Hematopoietic multipotent progenitor cell treated with erythropoietin and hydrocortisone succinate and interleukin-3 and kit ligand, for 17 days (in vitro differentiated cells): Measurements from ENCODE around the gene DIP2C.
"Not testable (repeated sequence)": the region's sequence is repeated elsewhere in the genome, so short reads cannot be mapped to it uniquely, and the experiment has no call there.

Experiments
- DNase-seq: peaks from one replicate; pipeline ENCODE4 v3.0.0-alpha.2; 2015; ENCODE audit warnings: low spot score

The DIP2C gene

DNA sequence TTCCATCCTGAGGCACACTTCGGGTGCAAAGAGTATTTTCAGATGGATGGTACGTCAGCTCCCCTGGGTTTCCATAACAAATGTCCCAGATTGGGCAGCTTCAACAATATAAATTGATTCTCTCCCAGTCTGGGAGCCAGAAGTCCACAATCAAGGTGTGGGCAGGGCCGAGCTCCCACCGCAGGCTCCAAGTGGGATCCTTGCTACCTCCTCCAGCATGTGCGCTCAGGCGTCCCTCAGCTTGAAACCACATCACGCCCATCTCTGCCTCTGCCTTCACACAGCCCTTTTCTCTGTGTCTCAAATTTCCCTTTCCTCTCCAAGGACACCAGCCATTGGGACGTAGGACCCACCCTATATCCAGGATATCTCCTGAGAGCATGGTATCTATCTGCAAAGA lies 153.5 kb downstream of the DIP2C start:
- no peak for DNase-seq

GRCh38 chr10:535051-535450 lies 154.4 kb downstream of the DIP2C start:
- DNase-seq = no peak

- DNase-seq = no peak
Observed at GRCh38 chr10:534047-534566, 155.4 kb downstream of the DIP2C start.

GRCh38 chr10:533611-534010 lies 155.9 kb downstream of the DIP2C start:
- DNase-seq = no peak

DNA sequence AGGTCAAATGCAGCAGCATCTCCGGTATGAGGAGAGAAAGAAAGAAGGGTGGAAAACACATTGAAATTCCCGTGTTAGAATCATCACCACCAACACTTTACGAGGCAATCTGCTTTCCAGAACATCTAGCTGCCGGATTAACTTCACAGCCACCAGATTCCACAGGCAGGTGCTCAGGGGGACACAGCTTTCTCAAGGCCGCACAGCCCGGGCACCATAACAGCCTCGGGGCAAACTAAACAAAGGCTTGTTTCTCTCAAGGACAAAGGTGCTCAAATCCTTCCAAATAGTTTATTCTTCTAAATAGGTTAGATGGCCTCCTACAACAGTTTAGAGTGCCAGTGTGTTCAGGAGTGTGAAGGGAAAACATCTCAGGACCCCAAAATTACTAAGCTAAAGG lies 156.3 kb downstream of the DIP2C start:
- DNase-seq = no peak

GRCh38 chr10:532331-532730 lies 157.1 kb downstream of the DIP2C start:
- not testable (repeated sequence) for DNase-seq

- DNase-seq = no peak
Observed at GRCh38 chr10:531541-531940, 157.9 kb downstream of the DIP2C start.

GRCh38 chr10:530717-531116 lies 158.8 kb downstream of the DIP2C start:
- no peak for DNase-seq

- DNase-seq = no peak
Observed at GRCh38 chr10:529468-530230, 159.8 kb downstream of the DIP2C start.

- no peak for DNase-seq
Observed at GRCh38 chr10:528173-529165, 161.0 kb downstream of the DIP2C start.

DNA sequence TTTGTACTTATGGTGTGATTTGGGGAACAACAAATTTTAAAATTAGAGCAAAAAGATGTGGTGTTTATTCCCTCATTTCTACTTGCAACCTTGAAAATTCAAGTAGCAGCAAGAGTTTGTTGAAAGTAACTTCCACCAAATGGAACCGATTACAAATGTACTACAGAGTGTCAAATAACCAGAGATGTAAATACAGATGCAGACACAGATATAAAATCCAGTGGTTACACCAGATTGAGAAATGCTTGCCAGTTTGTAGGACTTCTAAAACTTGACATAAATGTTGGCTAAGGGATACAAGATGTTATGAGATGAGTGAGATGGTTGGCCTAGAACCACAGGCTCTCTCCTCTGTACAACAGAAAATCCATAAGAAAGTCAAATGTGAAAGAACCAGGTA lies 162.1 kb downstream of the DIP2C start:
- DNase-seq = no peak

DNA sequence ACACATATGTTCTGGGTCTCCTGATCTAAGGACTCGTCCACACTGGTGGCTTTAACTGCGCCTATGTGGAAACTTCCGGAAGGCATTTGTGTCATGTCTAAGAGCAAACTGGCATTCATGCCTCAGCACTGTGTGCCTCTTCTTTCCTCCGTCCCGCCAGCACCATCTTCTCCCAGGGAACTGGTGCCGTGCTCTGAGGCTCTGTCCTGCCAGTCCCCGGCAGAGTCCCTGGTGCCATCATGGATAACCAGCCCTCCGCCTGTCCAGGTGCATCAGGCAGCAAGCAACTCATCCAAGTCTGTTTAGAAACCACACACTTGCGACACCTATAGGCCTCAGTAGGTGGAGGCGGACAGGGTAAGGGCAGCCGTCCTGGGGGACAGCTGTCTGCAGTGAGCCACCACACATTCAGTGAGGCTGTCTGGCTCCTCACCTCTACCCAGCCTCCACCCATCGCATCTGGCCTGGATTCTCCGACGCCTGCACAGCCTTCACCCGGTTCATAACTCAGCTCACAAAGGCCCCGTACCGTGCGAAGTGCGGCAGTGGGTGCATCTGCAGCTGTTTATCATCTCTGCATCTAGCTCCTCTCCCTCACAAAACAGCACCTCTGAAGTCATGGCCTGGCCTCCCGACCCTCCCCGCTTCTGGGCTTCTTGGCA lies 162.7 kb downstream of the DIP2C start:
- DNase-seq = no peak

DNA sequence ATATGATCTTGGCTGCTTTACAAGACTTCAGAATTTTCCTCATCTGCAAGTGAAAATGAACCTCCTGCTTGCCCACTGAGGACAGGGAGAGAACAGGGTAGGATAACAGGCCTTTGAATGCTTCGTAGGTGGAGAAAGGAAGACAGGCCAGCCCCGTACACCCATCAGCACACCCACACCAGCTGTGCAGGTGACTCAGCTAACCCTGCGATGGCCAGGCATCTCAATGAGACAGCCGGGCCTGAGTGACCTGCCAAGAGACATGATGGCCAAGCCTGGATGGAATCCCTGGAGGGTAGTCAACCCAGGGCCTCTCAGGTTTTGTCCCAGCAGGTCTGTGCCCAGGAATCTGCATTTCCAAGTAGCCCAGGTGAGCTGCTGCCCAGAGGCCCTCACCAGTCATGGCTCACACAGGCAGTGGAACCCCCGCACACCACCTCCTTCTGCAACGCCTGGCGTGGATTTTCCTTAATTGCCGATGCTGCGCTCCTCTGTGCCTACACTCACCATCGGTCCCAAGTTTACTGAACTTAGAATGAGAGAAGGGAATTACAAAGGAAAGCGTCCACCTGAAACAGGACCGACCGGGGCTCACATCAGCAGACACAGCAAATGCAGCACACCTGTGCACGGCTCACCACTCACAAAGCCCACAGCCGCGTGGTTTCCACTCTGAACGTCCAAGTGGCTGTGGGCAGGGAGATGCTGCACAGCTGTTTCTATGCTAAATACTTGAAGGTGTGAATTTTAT lies 163.7 kb downstream of the DIP2C start:
- DNase-seq = no peak

- no peak for DNase-seq
Observed at GRCh38 chr10:523925-524324, 165.5 kb downstream of the DIP2C start.

GRCh38 chr10:522350-522749 lies 167.1 kb downstream of the DIP2C start:
- no peak for DNase-seq

- DNase-seq = no peak
Observed at GRCh38 chr10:521261-522250, 167.9 kb downstream of the DIP2C start.

DNA sequence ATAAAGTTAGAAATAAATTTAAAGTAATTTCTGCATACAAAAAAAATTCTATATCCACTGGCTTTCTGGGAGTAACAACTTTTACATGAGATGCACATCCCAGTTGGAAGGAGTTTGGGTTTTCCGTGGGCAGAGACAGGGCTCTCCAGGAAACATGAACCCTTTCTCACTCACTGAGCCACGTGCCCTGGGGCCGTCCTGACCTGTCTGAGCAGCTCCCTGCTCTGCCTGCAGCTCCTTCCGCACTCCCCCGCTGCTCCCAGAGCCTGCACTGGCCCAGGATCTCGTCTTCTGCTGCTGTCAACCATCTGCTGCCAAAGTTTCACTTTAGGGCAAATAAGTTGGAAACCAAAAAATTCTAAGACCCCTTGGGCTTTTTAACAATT lies 169.1 kb downstream of the DIP2C start:
- no peak for DNase-seq

DNA sequence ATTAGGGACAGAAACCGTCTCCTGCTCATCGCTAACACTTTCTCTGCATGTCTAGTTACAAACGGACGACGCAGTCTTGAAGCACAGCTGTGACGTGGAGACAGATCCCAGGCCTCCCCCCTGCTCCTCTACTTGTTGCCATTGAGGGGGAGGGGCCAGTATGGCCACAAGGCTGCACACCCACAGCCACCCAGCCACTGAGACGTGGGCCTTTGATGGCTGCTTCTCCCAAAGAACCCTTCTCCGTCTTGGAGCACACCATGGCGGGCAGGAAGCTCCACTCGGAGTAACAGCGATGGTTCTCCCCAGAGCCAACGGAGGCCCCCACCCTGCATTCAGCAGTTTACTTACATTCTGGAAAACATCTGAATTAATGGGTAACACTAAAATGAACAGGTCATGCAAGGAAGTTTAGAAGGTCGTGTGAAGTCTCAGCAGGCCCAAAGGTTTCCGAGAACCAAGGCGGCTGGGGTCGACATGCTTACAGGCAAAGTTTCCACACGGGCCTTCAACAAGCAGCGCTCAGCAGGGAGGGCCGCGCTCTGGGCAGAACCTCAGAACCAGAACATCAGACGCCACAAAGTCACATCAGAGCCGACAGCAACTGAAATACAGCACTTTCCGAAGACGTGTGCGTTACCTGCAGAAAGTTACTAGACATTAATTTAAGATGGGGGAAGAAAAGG lies 169.6 kb downstream of the DIP2C start:
- no peak for DNase-seq

- DNase-seq = no peak
Observed at GRCh38 chr10:519055-519715, 170.3 kb downstream of the DIP2C start.
